Measurements from ENCODE around the gene SP7.

DNA sequence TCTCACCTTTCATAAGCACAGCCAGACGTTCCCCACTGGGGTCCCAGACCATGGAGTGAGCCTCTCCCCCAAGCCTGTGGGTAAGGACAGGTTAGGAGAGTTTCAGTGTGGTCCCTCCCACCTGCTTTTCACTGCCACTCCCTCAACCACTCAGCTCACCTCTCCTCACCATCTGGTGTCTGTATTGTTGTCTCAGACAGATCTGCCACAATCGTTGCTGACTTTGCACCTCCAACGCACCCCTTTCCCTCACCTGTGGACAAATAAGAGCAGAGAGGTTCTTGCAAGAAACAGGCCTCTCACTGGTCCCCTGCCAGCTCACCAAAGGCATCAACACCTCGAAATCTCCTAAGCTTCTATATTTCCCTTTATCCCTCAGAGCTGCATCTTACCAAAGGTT is 27.9 kb downstream of the SP7 start:
- TF ChIP-seq POLR2AphosphoS5 (IDR thresholded peaks at IDR 0.05; ENCODE audit: insufficient read depth, low read depth, low read length) (no peak), EZH2 (IDR thresholded peaks at IDR 0.05; ENCODE audit: borderline replicate concordance, low read depth, low read length, severe bottlenecking) (no peak), POLR2A (IDR thresholded peaks at IDR 0.05; ENCODE audit: low read depth, low read length) (no peak), GATA2 (IDR thresholded peaks at IDR 0.05; ENCODE audit: insufficient read depth, insufficient read length, low read depth, low read length) (no peak), MYC (IDR thresholded peaks at IDR 0.05; ENCODE audit: low read depth, low read length) (no peak), FOS (IDR thresholded peaks at IDR 0.05; ENCODE audit: borderline replicate concordance, insufficient read depth, low read length) (no peak), JUN (IDR thresholded peaks at IDR 0.05; ENCODE audit: borderline replicate concordance, insufficient read depth, insufficient read length, low read depth) (no peak)
- TF ChIP-seq, protein P1, sequence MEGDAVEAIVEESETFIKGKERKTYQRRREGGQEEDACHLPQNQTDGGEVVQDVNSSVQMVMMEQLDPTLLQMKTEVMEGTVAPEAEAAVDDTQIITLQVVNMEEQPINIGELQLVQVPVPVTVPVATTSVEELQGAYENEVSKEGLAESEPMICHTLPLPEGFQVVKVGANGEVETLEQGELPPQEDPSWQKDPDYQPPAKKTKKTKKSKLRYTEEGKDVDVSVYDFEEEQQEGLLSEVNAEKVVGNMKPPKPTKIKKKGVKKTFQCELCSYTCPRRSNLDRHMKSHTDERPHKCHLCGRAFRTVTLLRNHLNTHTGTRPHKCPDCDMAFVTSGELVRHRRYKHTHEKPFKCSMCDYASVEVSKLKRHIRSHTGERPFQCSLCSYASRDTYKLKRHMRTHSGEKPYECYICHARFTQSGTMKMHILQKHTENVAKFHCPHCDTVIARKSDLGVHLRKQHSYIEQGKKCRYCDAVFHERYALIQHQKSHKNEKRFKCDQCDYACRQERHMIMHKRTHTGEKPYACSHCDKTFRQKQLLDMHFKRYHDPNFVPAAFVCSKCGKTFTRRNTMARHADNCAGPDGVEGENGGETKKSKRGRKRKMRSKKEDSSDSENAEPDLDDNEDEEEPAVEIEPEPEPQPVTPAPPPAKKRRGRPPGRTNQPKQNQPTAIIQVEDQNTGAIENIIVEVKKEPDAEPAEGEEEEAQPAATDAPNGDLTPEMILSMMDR (IDR thresholded peaks at IDR 0.05; ENCODE audit: extremely low read depth in 1 of 2, insufficient read depth in 1 of 2, low read depth in 1 of 2, low read length in 2 of 2) = no peak
- TF ChIP-seq, protein P2, sequence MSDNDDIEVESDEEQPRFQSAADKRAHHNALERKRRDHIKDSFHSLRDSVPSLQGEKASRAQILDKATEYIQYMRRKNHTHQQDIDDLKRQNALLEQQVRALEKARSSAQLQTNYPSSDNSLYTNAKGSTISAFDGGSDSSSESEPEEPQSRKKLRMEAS (IDR thresholded peaks at IDR 0.05; ENCODE audit: insufficient read depth, insufficient read length) = no peak

All from endothelial cell of umbilical vein (primary cell).